CD4-positive, alpha-beta memory T cell (primary cell): ENCODE measurements around the gene SULT1A2. TPM values are rescaled to one million over a fixed set of nuclear protein-coding genes. Genes with fewer than 3 reads are reported as not detected.
"Not testable (repeated sequence)": the region's sequence is repeated elsewhere in the genome, so short reads cannot be mapped to it uniquely, and the experiment has no call there.

Source experiments
- CTCF ChIA-PET: fragments of 350-600 bp; sonication (Branson Sonifier 250); formaldehyde crosslinking; loops from one replicate; lab custom pipeline; 2021; ENCODE audit warnings: inconsistent platforms; ENCODE audit not compliant: partially characterized antibody; lab: Charles Lee
- POLR2A ChIA-PET: fragments of 350-600 bp; sonication (Branson Sonifier 250); formaldehyde crosslinking; loops from one replicate; lab custom pipeline; 2021; ENCODE audit not compliant: partially characterized antibody; lab: Charles Lee
- DNase-seq, 5 donors: peaks; one replicate each; pipeline versions ENCODE4 v3.0.0 to v3.0.0-alpha.2; 2020 to 2022; ENCODE audit warnings: mixed read lengths in 1 of 5
- H3K27ac ChIP-seq: one replicate; pipeline ENCODE4 v1.7.0; 2013; ENCODE audit warnings: low read depth, low read length
- H3K27me3 ChIP-seq: 2 replicates; pipeline ENCODE4 v1.7.0; 2013; ENCODE audit warnings: mild to moderate bottlenecking, low read length, moderate library complexity; ENCODE audit not compliant: insufficient read depth
- H3K36me3 ChIP-seq: 2 replicates; pipeline ENCODE4 v1.7.0; 2013; ENCODE audit warnings: mild to moderate bottlenecking, low read length, moderate library complexity; ENCODE audit not compliant: insufficient read depth
- H3K4me1 ChIP-seq: 2 replicates; pipeline ENCODE4 v1.7.0; 2013; ENCODE audit warnings: mild to moderate bottlenecking, low read length, moderate library complexity; ENCODE audit not compliant: insufficient read depth
- H3K4me3 ChIP-seq, 2 donors: one replicate each; pipeline ENCODE4 v1.7.0; 2013; ENCODE audit warnings: low read length in 2 of 2, mild to moderate bottlenecking in 1 of 2
- H3K9me3 ChIP-seq, 2 donors: one replicate each; pipeline ENCODE4 v1.7.0; 2013; ENCODE audit warnings: low read length in 2 of 2, control low read depth in 1 of 2; ENCODE audit not compliant: control insufficient read depth in 1 of 2
- H3K27ac Mint-ChIP-seq, 7 donors: one replicate each; pipeline ENCODE4 v1.8.0; 2020 to 2021; ENCODE audit warnings: mixed read lengths in 7 of 7, mild to moderate bottlenecking in 6 of 7, inconsistent platforms in 3 of 7, moderate library complexity in 3 of 7
- H3K27me3 Mint-ChIP-seq, 2 donors: one replicate each; pipeline ENCODE4 v1.8.0; 2020 to 2021; ENCODE audit warnings: mixed read lengths in 2 of 2
- H3K36me3 Mint-ChIP-seq, 2 donors: one replicate each; pipeline ENCODE4 v1.8.0; 2020 to 2021; ENCODE audit warnings: mixed read lengths in 2 of 2, inconsistent platforms in 1 of 2, mild to moderate bottlenecking in 1 of 2
- H3K4me1 Mint-ChIP-seq, 4 donors: one replicate each; pipeline ENCODE4 v1.8.0; 2020 to 2021; ENCODE audit warnings: mixed read lengths in 4 of 4, mild to moderate bottlenecking in 1 of 4
- H3K4me3 Mint-ChIP-seq, 8 donors: one replicate each; pipeline ENCODE4 v1.8.0; 2020 to 2021; ENCODE audit warnings: mixed read lengths in 8 of 8, mild to moderate bottlenecking in 7 of 8, moderate library complexity in 6 of 8, inconsistent platforms in 3 of 8
- H3K9me3 Mint-ChIP-seq, 8 donors: one replicate each; pipeline ENCODE4 v1.8.0; 2020 to 2021; ENCODE audit warnings: mixed read lengths in 8 of 8, mild to moderate bottlenecking in 5 of 8, inconsistent platforms in 3 of 8, moderate library complexity in 1 of 8
- intact Hi-C: fragments of 100-400 bp; cut with micrococcal nuclease; formaldehyde crosslinking; loops from one replicate; pipeline ENCODE4 v1.15.1; 2023
- polyA plus RNA-seq, 2 donors: library from polyadenylated mRNA; unstranded; fragments of 300-500 nt; fragmentation: Illumina TruSeq; gene quantifications; one replicate each; pipeline ENCODE4 v1.2.3, GENCODE V29; 2021
- total RNA-seq, 2 experiments: library from RNA; stranded (reverse); gene quantifications; one replicate each; pipeline ENCODE4 v1.2.3, GENCODE V29; 2021

The SULT1A2 gene
- total and polyA plus RNA-seq, 4 experiments from 2014 or later, result 0.18 to 0.49 (median 0.22) TPM

- Histone ChIP-seq H3K36me3 (no peaks in the 10 kb centered on the region), H3K9me3 (no peaks in the 10 kb centered on the region), H3K4me3 (no peak overlapping the region), H3K27ac (no peak overlapping the region), H3K4me1 (no peaks in the 10 kb centered on the region), H3K27me3 (no peaks in the 10 kb centered on the region)
- intact Hi-C loops, result no loop called here
- H3K4me3 Mint-ChIP-seq, result no peak overlapping the region
- CTCF ChIA-PET, result no interaction called here
- POLR2A ChIA-PET, result no interaction called here
- no peaks in the 10 kb centered on the region for H3K9me3 Mint-ChIP-seq
- no peaks in the 10 kb centered on the region for H3K4me1 Mint-ChIP-seq
- H3K36me3 Mint-ChIP-seq, result no peaks in the 10 kb centered on the region
- DNase-seq, result no peak
- H3K27me3 Mint-ChIP-seq, result no peaks in the 10 kb centered on the region
- H3K27ac Mint-ChIP-seq, result no peak overlapping the region
These were observed 5.7 kb upstream of the SULT1A2 start for GRCh38 chr16:28602529-28602928.

GRCh38 chr16:28602062-28602461, 5.2 kb upstream of the SULT1A2 start:
- H3K27me3 Mint-ChIP-seq, intact Hi-C loops, POLR2A ChIA-PET: not testable (repeated sequence)

GRCh38 chr16:28601589-28601988, 4.7 kb upstream of the SULT1A2 start:
- H3K4me1 Mint-ChIP-seq, H3K9me3 ChIP-seq, H3K4me1 ChIP-seq, H3K27me3 ChIP-seq, DNase-seq, CTCF ChIA-PET, H3K36me3 ChIP-seq, H3K27ac Mint-ChIP-seq, H3K27ac ChIP-seq, H3K27me3 Mint-ChIP-seq, intact Hi-C loops, POLR2A ChIA-PET, H3K4me3 ChIP-seq, H3K9me3 Mint-ChIP-seq, H3K36me3 Mint-ChIP-seq, H3K4me3 Mint-ChIP-seq: not testable (repeated sequence)

More at GRCh38 chr16:28602062-28602461, 5.2 kb upstream of the SULT1A2 start:
- H3K27ac Mint-ChIP-seq, H3K4me3 ChIP-seq, H3K36me3 ChIP-seq, H3K9me3 Mint-ChIP-seq, H3K9me3 ChIP-seq, H3K4me1 ChIP-seq, H3K27ac ChIP-seq, H3K4me3 Mint-ChIP-seq, CTCF ChIA-PET, DNase-seq, H3K4me1 Mint-ChIP-seq, H3K36me3 Mint-ChIP-seq, H3K27me3 ChIP-seq: not testable (repeated sequence)

- H3K36me3 Mint-ChIP-seq, H3K27me3 Mint-ChIP-seq, H3K9me3 ChIP-seq, H3K9me3 Mint-ChIP-seq, H3K4me3 Mint-ChIP-seq, H3K27me3 ChIP-seq, H3K27ac ChIP-seq, CTCF ChIA-PET, H3K27ac Mint-ChIP-seq, DNase-seq, H3K4me3 ChIP-seq, POLR2A ChIA-PET, H3K4me1 Mint-ChIP-seq, intact Hi-C loops, H3K36me3 ChIP-seq, H3K4me1 ChIP-seq: not testable (repeated sequence)
These were observed 4.1 kb upstream of the SULT1A2 start for GRCh38 chr16:28600965-28601364.

- H3K27ac Mint-ChIP-seq, H3K4me3 Mint-ChIP-seq, CTCF ChIA-PET, H3K27ac ChIP-seq, DNase-seq, H3K4me3 ChIP-seq, H3K36me3 Mint-ChIP-seq, H3K9me3 Mint-ChIP-seq, H3K4me1 ChIP-seq, H3K27me3 Mint-ChIP-seq, H3K36me3 ChIP-seq, intact Hi-C loops, POLR2A ChIA-PET, H3K27me3 ChIP-seq, H3K4me1 Mint-ChIP-seq, H3K9me3 ChIP-seq: not testable (repeated sequence)
These were observed 2.8 kb upstream of the SULT1A2 start for GRCh38 chr16:28599377-28600285.

- Histone ChIP-seq H3K4me1 (no peaks in the 10 kb centered on the region), H3K27me3 (no peaks in the 10 kb centered on the region), H3K27ac (no peak overlapping the region), H3K4me3 (no peak overlapping the region), H3K9me3 (no peaks in the 10 kb centered on the region), H3K36me3 (no peaks in the 10 kb centered on the region)
- Mint-ChIP-seq H3K27me3 (no peaks in the 10 kb centered on the region), H3K4me1 (peaks cover 0 to 1% (median 0%) of the 10 kb centered on the region in 4 donors), H3K27ac (peak overlapping the region in 1 of 7 donors; percentile 42), H3K9me3 (peaks cover 0 to 2% (median 0%) of the 10 kb centered on the region in 8 donors), H3K4me3 (no peak overlapping the region), H3K36me3 (peaks cover 0 to 1% of the 10 kb centered on the region in 2 donors)
- intact Hi-C loops, result no loop called here
- POLR2A ChIA-PET, result no interaction called here
- no peak for DNase-seq
- CTCF ChIA-PET, result interaction anchor here (1.1 kb wide), 1 partner anchor 9 kb away, joined by 3 read pairs; no protein-coding TSS in a partner anchor
These were observed 927 bp upstream of the SULT1A2 start for GRCh38 chr16:28597692-28598261.

GRCh38 chr16:28596115-28596630, 677 bp downstream of the SULT1A2 start:
- Mint-ChIP-seq H3K27ac (no peak overlapping the region), H3K9me3 (peaks cover 0 to 2% (median 0%) of the 10 kb centered on the region in 8 donors), H3K4me3 (no peak overlapping the region), H3K4me1 (peaks cover 0 to 3% (median under 1%) of the 10 kb centered on the region in 4 donors), H3K27me3 (no peaks in the 10 kb centered on the region), H3K36me3 (peaks cover 6 to 16% of the 10 kb centered on the region in 2 donors)
- no peak for DNase-seq
- H3K27me3 ChIP-seq, result no peaks in the 10 kb centered on the region
- no peaks in the 10 kb centered on the region for H3K9me3 ChIP-seq
- POLR2A ChIA-PET, result interaction anchor here (0.6 kb wide), 1 partner anchor 36 kb away, joined by 3 read pairs; no protein-coding TSS in a partner anchor
- no peaks in the 10 kb centered on the region for H3K4me1 ChIP-seq
- intact Hi-C loops, result no loop called here
- no peaks in the 10 kb centered on the region for H3K36me3 ChIP-seq
- H3K27ac ChIP-seq, result no peak overlapping the region
- H3K4me3 ChIP-seq, result no peak overlapping the region
- CTCF ChIA-PET, result no interaction called here
